Peyer's patch (tissue), 4 donors: ENCODE measurements around the gene FNDC11. TPM values are rescaled to one million over a fixed set of nuclear protein-coding genes. Genes with fewer than 3 reads are reported as not detected.
"Not testable (repeated sequence)": the region's sequence is repeated elsewhere in the genome, so short reads cannot be mapped to it uniquely, and the experiment has no call there.

Experiments used
- DNase-seq, 3 donors: peaks; one replicate each; pipeline ENCODE4 v3.0.0-alpha.2; 2017 to 2019
- H3K27ac ChIP-seq, 4 donors: fragments of 200-600 bp; sonication (generic); one replicate each; pipeline ENCODE4 v1.5.1; 2016 to 2019
- H3K27me3 ChIP-seq, 2 donors: fragments of 200-600 bp; sonication (generic); one replicate each; pipeline ENCODE4 v1.5.1; 2019
- H3K36me3 ChIP-seq, 3 donors: fragments of 200-600 bp; sonication (generic); one replicate each; pipeline ENCODE4 v1.5.1; 2016 to 2019
- H3K4me1 ChIP-seq, 4 donors: fragments of 200-600 bp; sonication (generic); one replicate each; pipeline ENCODE4 v1.5.1; 2016 to 2019
- H3K4me3 ChIP-seq, 4 donors: fragments of 200-600 bp; sonication (generic); 1 replicate in 3 of 4; 2 replicates in 1 of 4; pipeline ENCODE4 v1.5.1; 2016 to 2019; ENCODE audit warnings: mild to moderate bottlenecking in 1 of 4
- H3K9me3 ChIP-seq, 4 donors: fragments of 200-600 bp; sonication (generic); one replicate each; pipeline ENCODE4 v1.5.1; 2016 to 2019; ENCODE audit warnings: mild to moderate bottlenecking in 1 of 4
- POLR2A ChIP-seq, 2 donors: fragments of 450-650 bp; IDR thresholded peaks; one replicate each; pipeline ENCODE4 v1.5.1; 2017; ENCODE audit warnings: antibody characterized with exemption in 2 of 2, mild to moderate bottlenecking in 2 of 2, moderate library complexity in 2 of 2
- total RNA-seq, 4 donors: library from RNA; depleted of rRNA; stranded (reverse); fragments of >200 nt; gene quantifications; one replicate each; pipeline ENCODE4 v1.1.0, GENCODE V29; 2016
- TF ChIP-seq, protein P1 (sequence below), 6 experiments: fragments of 450-650 bp in 4 of 6; fragments of 200-600 bp in 2 of 6; sonication (generic) in 1 of 6; IDR thresholded peaks; one replicate each; pipeline ENCODE4 v1.5.1; 2017 to 2019; ENCODE audit warnings: antibody characterized with exemption in 6 of 6, mild to moderate bottlenecking in 3 of 6, moderate library complexity in 1 of 6

The FNDC11 gene
- total RNA-seq, 4 donors from 2014 or later = 0.67 TPM; not detected in 3

DNA sequence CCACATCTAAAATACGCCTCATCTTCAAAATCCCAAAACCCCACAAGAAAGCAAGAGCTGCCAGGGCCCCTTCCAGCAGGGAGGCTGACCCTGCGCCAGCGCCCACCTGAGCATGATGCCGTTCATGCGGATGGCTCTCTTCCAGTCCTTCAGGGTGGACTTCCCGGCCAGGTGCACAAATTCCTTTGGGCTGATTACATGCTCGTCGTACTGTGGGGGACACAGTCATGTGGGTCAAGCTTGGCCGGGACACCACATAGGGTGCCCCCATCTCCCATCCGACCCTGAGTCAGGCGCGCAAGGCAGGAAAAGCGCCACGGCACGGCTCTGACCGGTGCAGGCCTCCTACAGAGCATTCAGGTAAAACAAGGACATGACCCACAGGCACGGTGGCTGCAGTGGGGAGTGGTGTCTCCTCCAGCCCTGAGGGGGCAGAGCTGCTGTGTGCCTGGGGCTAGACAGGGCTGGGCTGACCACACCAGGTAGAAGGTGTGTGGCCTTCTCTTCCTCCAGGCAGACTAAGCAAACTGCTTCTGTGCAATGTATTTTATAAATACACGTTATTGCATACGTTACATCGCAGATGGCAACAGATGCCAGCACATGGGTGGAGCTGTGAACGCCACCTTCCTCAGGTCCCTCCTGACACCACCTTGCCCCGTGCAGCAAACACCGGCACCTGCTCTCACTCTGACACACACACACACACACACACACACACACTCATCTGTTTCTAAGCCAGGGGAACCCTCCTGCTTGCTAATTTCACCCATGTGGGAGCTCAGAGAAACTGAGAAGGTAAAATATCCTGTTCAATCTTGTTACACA, 43.9 kb downstream of the FNDC11 start:
- Histone ChIP-seq H3K27me3 (no peaks in the 10 kb centered on the region), H3K4me3 (no peak overlapping the region), H3K4me1 (no peaks in the 10 kb centered on the region), H3K9me3 (no peaks in the 10 kb centered on the region), H3K36me3 (peaks cover 0 to 89% (median 1%) of the 10 kb centered on the region in 3 donors), H3K27ac (no peak overlapping the region)
- DNase-seq = no peak
- TF ChIP-seq, protein P1, sequence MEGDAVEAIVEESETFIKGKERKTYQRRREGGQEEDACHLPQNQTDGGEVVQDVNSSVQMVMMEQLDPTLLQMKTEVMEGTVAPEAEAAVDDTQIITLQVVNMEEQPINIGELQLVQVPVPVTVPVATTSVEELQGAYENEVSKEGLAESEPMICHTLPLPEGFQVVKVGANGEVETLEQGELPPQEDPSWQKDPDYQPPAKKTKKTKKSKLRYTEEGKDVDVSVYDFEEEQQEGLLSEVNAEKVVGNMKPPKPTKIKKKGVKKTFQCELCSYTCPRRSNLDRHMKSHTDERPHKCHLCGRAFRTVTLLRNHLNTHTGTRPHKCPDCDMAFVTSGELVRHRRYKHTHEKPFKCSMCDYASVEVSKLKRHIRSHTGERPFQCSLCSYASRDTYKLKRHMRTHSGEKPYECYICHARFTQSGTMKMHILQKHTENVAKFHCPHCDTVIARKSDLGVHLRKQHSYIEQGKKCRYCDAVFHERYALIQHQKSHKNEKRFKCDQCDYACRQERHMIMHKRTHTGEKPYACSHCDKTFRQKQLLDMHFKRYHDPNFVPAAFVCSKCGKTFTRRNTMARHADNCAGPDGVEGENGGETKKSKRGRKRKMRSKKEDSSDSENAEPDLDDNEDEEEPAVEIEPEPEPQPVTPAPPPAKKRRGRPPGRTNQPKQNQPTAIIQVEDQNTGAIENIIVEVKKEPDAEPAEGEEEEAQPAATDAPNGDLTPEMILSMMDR (IDR thresholded peaks at IDR 0.05) = no peak
- TF ChIP-seq POLR2A (IDR thresholded peaks at IDR 0.05) = no peak

DNA sequence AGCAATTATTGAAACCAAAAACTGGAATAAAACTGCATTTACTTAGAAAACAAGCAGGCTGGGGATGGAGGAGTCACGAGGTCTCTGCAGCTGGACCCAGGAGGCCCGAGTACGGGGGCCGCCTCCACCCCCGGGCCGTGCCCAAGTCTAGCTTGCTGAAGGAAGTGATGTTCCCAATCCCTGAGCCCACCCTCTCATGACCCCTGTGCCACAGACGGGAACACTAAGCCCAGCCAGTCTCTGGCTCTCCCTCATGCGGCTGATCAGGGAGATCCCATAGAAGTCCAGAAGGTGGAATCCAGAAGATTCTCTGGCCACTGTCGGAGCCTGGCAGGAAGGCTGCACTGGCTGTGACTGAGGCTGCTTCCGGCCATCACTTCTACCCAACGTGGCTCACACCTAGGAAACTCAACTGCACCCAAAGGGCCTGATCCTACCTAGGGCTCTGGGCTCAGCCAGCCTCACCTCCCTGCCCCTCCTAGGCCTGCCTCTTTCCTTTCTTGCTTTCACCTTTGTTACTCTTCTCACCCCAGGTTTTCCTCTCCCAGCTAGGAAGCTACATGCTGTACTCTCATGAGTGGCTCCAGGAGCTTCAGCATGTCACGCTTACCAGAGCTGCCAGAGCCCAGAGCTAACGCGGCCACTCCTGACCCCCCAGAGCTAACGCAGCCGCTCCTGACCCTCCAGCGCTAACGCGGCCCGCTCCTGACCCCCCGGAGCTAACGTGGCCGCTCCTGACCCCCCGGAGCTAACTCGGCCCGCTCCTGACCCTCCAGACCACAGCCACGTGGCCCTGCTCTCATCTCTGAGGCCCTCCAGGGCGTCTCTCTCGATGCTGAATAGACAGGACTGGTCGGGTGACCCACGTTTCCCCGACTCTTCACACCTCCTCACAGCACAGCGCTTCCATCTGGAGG, 44.8 kb downstream of the FNDC11 start:
- no peak for DNase-seq
- no peak for TF ChIP-seq POLR2A (IDR thresholded peaks at IDR 0.05)
- Histone ChIP-seq H3K27ac (no peak overlapping the region), H3K4me1 (no peaks in the 10 kb centered on the region), H3K4me3 (no peak overlapping the region), H3K27me3 (no peaks in the 10 kb centered on the region), H3K9me3 (no peaks in the 10 kb centered on the region), H3K36me3 (peaks cover 0 to 87% (median 3%) of the 10 kb centered on the region in 3 donors)

DNA sequence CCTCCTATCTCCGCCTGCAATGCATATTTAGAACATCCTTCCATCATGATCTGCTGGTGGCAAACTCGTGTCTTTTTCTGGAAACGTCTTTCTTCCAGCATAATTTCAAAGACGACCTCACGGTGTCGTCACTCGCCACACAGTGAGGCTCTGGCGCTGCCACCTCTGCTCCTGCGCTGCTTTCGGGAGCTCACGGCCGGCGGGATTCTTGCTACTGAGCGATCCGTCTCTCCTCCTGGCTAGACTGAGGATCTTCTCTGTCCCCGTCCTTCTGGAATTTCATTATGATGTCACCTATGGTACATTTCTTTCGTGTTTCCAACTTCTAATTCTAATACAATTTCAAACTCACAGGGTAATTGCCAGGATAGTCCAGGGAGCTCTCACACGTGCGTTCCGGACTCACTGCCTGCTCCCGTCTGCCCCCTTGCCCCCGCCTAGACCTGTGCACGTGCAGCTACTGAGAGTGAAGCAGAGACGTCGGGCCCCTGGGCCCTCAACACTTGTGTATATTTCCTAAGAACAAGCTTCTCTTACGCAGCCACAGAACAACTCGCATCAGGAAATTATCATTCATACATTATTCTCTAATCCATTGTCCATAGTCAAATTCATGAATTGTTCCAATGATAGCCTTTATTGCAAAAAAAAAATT, 45.6 kb downstream of the FNDC11 start:
- Histone ChIP-seq H3K27ac (no peak overlapping the region), H3K36me3 (peaks cover 0 to 79% (median 3%) of the 10 kb centered on the region in 3 donors), H3K4me1 (no peaks in the 10 kb centered on the region), H3K4me3 (no peak overlapping the region), H3K27me3 (no peaks in the 10 kb centered on the region), H3K9me3 (no peaks in the 10 kb centered on the region)
- no peak for DNase-seq
- TF ChIP-seq POLR2A (IDR thresholded peaks at IDR 0.05) = no peak
- TF ChIP-seq, protein P1 (IDR thresholded peaks at IDR 0.05) = no peak

- not testable (repeated sequence) for H3K27ac ChIP-seq, DNase-seq, H3K9me3 ChIP-seq, H3K4me1 ChIP-seq, H3K4me3 ChIP-seq, H3K27me3 ChIP-seq
- peaks cover 0 to 64% (median 3%) of the 10 kb centered on the region in 3 donors for H3K36me3 ChIP-seq
These were observed 47.7 kb downstream of the FNDC11 start for GRCh38 chr20:63601679-63602078.

DNA sequence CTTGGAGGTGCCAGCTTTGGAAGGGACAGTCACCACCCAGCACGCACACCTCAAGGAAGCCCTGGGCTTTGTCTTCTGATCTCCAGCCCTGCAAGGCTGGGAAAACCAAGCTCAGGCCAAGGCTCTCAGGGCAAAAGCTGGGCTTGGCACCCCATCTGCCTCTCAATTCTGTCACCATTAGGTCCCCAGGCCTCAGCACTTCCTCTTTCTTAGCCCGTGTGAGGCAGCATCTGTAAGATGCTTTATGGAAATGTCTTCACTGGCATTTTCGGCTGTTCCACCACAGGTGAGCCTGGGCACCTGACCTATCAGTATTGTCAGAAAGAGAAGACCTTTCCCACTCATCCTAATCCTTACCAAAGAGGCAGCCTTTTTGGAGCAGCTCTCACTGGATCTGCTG, 48.4 kb downstream of the FNDC11 start:
- Histone ChIP-seq H3K36me3 (peaks cover 0 to 58% (median 3%) of the 10 kb centered on the region in 3 donors), H3K27ac (no peak overlapping the region), H3K27me3 (no peaks in the 10 kb centered on the region), H3K4me1 (no peaks in the 10 kb centered on the region), H3K4me3 (no peak overlapping the region), H3K9me3 (no peaks in the 10 kb centered on the region)
- DNase-seq = no peak
- TF ChIP-seq POLR2A (IDR thresholded peaks at IDR 0.05) = no peak

Other genes with a start within 250 kb of the FNDC11 start
- gene CHRNA4, start 192.8 kb upstream of the FNDC11 start, total RNA-seq = not detected
- gene KCNQ2, start 81.5 kb upstream of the FNDC11 start, total RNA-seq = not detected
- gene EEF1A2, start 55.1 kb upstream of the FNDC11 start, total RNA-seq = 1 to 10 TPM in 3 of 4 donors, under 1 TPM in 1; 0.67 to 3.3 (median 2.1) TPM
- gene PPDPF, start 33.4 kb upstream of the FNDC11 start, total RNA-seq = 100 to 1,000 TPM in 3 of 4 donors, 10 to 100 TPM in 1; 94.1 to 435 (median 193) TPM
- 100 to 1,000 TPM in 1 of 4 donors, 10 to 100 TPM in 2, 1 to 10 TPM in 1; 8.3 to 109 (median 84.5) TPM for gene PTK6, start 16.8 kb upstream of the FNDC11 start, total RNA-seq
- gene SRMS, start 6.4 kb upstream of the FNDC11 start, total RNA-seq = not detected
- gene HELZ2, start 20.1 kb downstream of the FNDC11 start, total RNA-seq = 10 to 100 TPM; 32.2 to 42.0 (median 38.4) TPM
- gene GMEB2, start 72.9 kb downstream of the FNDC11 start, total RNA-seq = 10 to 100 TPM; 13.8 to 24.5 (median 17.1) TPM
- 10 to 100 TPM in 1 of 4 donors, 1 to 10 TPM in 3; 3.4 to 23.1 (median 5.6) TPM for gene STMN3, start 99.3 kb downstream of the FNDC11 start, total RNA-seq
- gene RTEL1, start 104.2 kb downstream of the FNDC11 start, total RNA-seq = 10 to 100 TPM; 25.6 to 61.1 (median 30.2) TPM
- gene TNFRSF6B, start 142.5 kb downstream of the FNDC11 start, total RNA-seq = 1 to 10 TPM in 3 of 4 donors, not detected in 1; 2.1 to 4.2 (median 2.7) TPM
- 10 to 100 TPM; 39.1 to 67.6 (median 46.3) TPM for gene ARFRP1, start 153.8 kb downstream of the FNDC11 start, total RNA-seq
- gene ZGPAT, start 153.9 kb downstream of the FNDC11 start, total RNA-seq = 10 to 100 TPM; 48.9 to 67.7 (median 54.7) TPM
- gene LIME1, start 182.5 kb downstream of the FNDC11 start, total RNA-seq = 10 to 100 TPM; 32.6 to 55.3 (median 41.0) TPM
- 10 to 100 TPM; 34.2 to 54.5 (median 40.4) TPM for gene SLC2A4RG, start 185.6 kb downstream of the FNDC11 start, total RNA-seq